ENCODE measurements around the gene ACOXL.

Gene ACOXL

DNA sequence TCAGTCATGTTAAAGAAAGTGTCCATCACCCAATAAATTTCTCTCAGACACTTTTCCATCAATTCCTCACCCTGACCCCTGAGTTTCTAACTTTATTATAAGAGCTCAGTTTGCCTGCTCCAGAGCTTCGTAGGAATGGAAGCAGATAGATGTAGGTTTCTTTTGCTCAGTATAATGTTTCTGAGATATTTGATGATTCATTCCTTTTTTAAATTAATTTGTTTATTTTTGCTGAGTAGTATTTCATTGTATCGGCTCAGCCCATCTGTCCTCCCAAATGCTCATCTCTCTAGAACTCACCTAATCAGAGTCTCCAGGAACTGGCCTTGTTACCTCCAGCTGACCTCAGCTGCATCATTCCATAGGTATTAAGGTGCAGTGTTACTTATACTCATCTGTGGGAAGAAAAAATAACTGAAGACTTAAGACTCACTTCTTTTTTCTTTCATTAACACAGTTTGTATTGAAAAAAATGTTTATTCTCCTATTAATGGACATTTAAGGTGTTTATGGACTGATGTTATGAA is 376.4 kb downstream of the ACOXL start:
- DNase-seq (ENCODE audit: low read depth) = no peak
- H3K4me3 ChIP-seq (ENCODE audit: low read depth, low read length) = no peak overlapping the region
- TF ChIP-seq, protein P1, sequence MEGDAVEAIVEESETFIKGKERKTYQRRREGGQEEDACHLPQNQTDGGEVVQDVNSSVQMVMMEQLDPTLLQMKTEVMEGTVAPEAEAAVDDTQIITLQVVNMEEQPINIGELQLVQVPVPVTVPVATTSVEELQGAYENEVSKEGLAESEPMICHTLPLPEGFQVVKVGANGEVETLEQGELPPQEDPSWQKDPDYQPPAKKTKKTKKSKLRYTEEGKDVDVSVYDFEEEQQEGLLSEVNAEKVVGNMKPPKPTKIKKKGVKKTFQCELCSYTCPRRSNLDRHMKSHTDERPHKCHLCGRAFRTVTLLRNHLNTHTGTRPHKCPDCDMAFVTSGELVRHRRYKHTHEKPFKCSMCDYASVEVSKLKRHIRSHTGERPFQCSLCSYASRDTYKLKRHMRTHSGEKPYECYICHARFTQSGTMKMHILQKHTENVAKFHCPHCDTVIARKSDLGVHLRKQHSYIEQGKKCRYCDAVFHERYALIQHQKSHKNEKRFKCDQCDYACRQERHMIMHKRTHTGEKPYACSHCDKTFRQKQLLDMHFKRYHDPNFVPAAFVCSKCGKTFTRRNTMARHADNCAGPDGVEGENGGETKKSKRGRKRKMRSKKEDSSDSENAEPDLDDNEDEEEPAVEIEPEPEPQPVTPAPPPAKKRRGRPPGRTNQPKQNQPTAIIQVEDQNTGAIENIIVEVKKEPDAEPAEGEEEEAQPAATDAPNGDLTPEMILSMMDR (IDR thresholded peaks at IDR 0.05; ENCODE audit: control insufficient read depth, extremely low read depth, insufficient read depth) = no peak

DNA sequence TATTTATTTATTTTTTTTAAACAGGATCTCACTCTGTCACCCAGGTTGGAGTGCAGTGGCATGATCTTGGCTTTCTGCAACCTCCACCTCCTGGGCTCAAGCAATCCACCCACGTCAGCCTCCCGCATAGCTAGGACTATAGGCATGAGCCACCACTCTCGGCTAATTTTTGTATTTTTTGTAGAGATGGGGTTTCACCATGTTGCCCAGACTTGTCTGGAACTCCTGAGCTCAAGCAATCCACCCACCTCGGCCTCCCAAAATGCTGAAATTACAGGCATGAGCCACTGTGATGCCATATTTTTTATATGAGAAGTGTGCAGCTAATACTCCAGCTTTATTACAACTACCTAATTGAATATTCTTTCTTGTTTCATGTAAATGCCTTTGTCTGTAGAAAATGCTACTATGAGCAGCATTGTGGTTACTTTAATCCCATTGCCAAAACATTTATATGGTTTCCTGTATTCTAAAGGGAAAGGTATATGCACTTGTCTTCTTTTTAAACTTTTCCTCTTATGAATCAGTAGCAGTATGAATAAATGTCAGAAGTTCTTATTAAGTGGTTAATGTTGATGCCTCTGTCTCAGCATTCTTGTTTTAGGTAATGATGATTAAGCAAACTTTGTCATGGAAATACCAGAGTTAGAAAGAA is 378.9 kb downstream of the ACOXL start:
- no peak overlapping the region for H3K4me3 ChIP-seq (ENCODE audit: low read depth, low read length)
- TF ChIP-seq, protein P1 (IDR thresholded peaks at IDR 0.05; ENCODE audit: control insufficient read depth, extremely low read depth, insufficient read depth) = no peak
- no peak for DNase-seq (ENCODE audit: low read depth)

DNA sequence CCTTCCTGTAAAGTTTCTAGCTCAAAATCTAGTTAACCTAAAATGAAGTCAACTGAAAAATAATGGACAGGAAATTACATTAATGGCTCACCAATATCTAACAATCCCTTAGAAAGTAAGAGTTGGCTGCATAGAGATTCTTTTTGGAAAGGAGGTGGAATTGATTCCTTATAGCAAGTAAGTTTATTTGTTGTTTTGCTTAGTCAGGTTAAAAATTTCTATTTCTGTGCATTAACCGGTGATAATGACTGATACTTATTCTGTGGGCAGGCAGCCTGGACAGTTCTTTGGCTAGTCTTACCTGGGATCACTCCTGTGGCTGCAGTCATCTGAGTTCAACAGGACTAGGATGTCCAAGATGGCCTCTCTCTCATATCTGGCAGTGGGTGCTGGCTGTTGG is 381.5 kb downstream of the ACOXL start:
- H3K4me3 ChIP-seq (ENCODE audit: low read depth, low read length) = no peak overlapping the region
- TF ChIP-seq, protein P1 (IDR thresholded peaks at IDR 0.05; ENCODE audit: control insufficient read depth, extremely low read depth, insufficient read depth) = no peak
- no peak for DNase-seq (ENCODE audit: low read depth)

DNA sequence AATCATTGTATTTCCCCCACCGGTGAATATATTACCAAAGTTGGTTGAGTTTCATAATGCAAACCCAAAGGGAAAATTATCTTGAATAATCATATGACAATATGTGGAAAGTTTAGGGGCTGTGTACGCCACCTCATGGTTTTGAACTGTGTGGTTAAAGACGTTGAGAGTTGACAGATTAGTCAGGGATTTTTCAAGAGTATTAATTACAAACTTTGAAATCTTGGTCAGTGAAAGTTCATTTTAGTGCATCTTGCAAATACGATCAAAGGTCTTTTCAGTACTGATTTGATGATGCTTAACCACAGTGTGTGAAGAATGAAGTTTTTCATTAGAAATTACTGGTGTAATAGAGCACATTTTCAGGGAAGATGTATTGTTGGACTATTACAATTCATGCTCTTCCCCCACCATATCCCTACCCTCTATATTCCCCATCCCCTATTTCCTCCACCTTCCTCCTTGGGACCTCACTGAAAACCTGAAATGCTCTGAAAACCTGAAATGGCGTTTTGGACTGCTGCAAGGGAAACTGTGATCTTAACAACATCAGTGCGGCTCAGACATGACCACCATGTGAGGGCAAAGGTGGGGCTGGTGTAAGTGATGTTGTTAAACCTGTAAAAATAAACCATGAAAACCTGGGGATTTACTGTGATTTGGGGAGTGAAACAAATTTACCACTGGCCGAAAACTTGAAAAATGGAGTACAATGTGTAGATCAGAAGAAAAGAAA is 383.8 kb downstream of the ACOXL start:
- H3K4me3 ChIP-seq (ENCODE audit: low read depth, low read length) = no peak overlapping the region
- TF ChIP-seq, protein P1 (IDR thresholded peaks at IDR 0.05; ENCODE audit: control insufficient read depth, extremely low read depth, insufficient read depth) = no peak

DNA sequence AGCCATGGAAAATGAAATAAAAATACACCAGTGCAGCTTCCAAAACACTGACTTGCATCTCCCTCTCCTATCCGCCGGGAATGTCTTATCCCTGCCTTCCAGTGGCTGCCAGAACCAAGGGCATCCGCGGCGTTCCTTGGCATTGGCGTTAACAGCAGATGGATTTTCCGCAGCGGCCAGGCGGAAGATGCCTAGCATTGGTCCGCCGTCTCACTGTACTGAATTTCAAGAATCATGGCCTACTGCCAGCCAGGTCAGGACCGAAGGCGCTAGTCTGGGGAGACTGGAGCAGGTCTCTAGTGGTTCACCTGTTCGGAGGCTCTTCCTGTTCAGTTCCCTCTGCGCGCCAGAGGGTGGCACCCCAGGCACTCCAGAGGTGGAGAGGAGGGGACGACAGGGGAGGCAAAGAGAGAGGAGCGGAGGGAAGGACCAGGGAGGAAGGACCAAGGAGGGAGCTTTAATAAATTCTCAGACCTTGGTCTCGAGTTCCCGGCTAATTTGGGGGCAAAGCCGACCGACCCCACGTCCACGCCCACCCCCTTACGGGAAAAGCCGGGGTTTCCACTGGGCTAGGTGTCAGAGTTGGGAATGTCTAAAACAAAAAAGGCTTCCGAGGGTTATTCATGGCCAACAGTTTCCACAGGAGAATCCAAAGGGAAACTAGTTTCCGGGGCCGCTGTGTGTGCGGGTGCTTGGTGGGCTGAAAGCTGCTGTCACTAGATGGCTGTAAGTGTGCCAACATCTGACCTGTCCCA is 384.6 kb downstream of the ACOXL start:
- peak; percentile 80 for DNase-seq (ENCODE audit: low read depth)
- TF ChIP-seq, protein P1 (IDR thresholded peaks at IDR 0.05; ENCODE audit: control insufficient read depth, extremely low read depth, insufficient read depth) = peak; percentile 89
- 0 out of 2 replicates have a peak overlapping the region, but pooled peaks have one; percentile 7 for H3K4me3 ChIP-seq (ENCODE audit: low read depth, low read length)

More for the DNA sequence above, 383.8 kb downstream of the ACOXL start:
- no peak for DNase-seq (ENCODE audit: low read depth)

DNA sequence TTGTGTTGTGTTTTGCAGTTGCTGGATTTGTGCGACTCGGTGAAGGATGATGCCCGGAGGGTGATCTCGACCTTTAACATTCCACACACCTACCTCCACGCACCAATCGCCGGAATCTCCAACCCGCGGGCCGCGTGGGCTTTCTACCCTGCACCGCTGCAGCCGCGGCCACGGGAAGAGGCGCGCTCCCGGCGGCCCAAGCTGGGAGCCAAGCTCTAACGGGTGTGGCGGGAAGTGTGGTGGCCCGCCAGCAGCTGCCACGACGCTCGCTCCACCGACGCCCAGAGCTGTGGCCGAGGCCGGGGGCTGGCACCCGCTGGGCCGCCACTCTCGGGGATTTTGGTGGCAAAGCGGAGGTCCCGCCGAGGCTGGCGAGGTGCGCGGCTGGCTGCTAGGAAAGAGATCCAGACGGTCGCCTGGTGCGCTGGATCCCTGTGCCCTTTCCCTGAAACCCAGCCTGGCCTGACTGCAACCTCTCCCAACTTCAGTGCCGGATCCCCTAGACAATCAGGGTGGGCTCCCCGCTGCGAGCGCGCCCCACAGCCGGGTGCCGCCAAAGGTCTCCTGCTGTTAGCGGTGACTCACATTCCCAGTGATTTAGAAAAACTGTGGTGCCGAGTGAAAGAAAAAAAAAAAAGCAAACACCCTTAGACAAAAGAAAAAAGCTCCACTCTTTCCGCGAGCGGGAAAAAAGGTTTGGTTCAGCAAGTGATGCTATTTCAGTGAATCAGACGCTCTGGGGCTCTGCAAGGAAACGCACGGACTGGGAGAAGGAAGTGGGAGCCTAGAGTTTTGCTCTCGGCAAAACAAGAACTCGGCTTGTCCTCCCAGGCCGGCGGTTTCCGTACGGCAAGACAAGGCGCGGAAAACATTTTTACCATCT is 385.5 kb downstream of the ACOXL start:
- TF ChIP-seq, protein P1 (IDR thresholded peaks at IDR 0.05; ENCODE audit: control insufficient read depth, extremely low read depth, insufficient read depth) = no peak
- H3K4me3 ChIP-seq (ENCODE audit: low read depth, low read length) = no peak overlapping the region
- no peak for DNase-seq (ENCODE audit: low read depth)

Measured in LNCaP clone FGC (cell line).